NCI-H446 (cell line): ENCODE data around the gene BCL2L15.

ENCODE experiments used
- DNase-seq, 2 experiments: peaks; one replicate each; lab custom pipeline; 2025; lab: John Stamatoyannopoulos, UW

BCL2L15 gene

GRCh38 chr1:113905435-113905861, 18.1 kb upstream of the BCL2L15 start:
- DNase-seq = no peak

- peak; percentile 99 to 100 for DNase-seq
Measured at GRCh38 chr1:113904674-113905434, 17.5 kb upstream of the BCL2L15 start, which contains the start of the genes AP4B1 and DCLRE1B. AP4B1 (minus strand) TSS chr1:113904799; CDS start chr1:113904717, 82 bp downstream. DCLRE1B (plus strand) TSS chr1:113905326; CDS start chr1:113905587, 261 bp downstream.

GRCh38 chr1:113904293-113904673, 16.9 kb upstream of the BCL2L15 start:
- no peak for DNase-seq

GRCh38 chr1:113903501-113904292, 16.3 kb upstream of the BCL2L15 start:
- DNase-seq = no peak

GRCh38 chr1:113901191-113901590, 13.8 kb upstream of the BCL2L15 start:
- DNase-seq = no peak

GRCh38 chr1:113899111-113899510, 11.7 kb upstream of the BCL2L15 start:
- DNase-seq = no peak

GRCh38 chr1:113898241-113898814, 10.9 kb upstream of the BCL2L15 start:
- no peak for DNase-seq

- no peak for DNase-seq
Measured at GRCh38 chr1:113895961-113896360, 8.6 kb upstream of the BCL2L15 start.

- DNase-seq = no peak
Measured at GRCh38 chr1:113895098-113895497, 7.7 kb upstream of the BCL2L15 start.

GRCh38 chr1:113893267-113893666, 5.9 kb upstream of the BCL2L15 start:
- DNase-seq = no peak

- no peak for DNase-seq
Measured at GRCh38 chr1:113891631-113892220, 4.3 kb upstream of the BCL2L15 start.

GRCh38 chr1:113890816-113891215, 3.4 kb upstream of the BCL2L15 start:
- no peak for DNase-seq

GRCh38 chr1:113886417-113887401, 672 bp downstream of the BCL2L15 start:
- no peak for DNase-seq

GRCh38 chr1:113881661-113882060, 5.7 kb downstream of the BCL2L15 start:
- DNase-seq = peak in 1 of 2 experiments; percentile 12

GRCh38 chr1:113879739-113880038, 7.7 kb downstream of the BCL2L15 start:
- DNase-seq = no peak

- no peak for DNase-seq
Measured at GRCh38 chr1:113876176-113876575, 11.2 kb downstream of the BCL2L15 start.

- peak in 1 of 2 experiments; percentile 84 for DNase-seq
Measured at GRCh38 chr1:113875714-113876113, 11.7 kb downstream of the BCL2L15 start.

- DNase-seq = no peak
Measured at GRCh38 chr1:113874012-113874879, 13.1 kb downstream of the BCL2L15 start.

- no peak for DNase-seq
Measured at GRCh38 chr1:113872219-113872935, 15.0 kb downstream of the BCL2L15 start.
